Epithelial cell of prostate (primary cell): ENCODE results near the gene PRSS3.
"Not testable (repeated sequence)": the region's sequence is repeated elsewhere in the genome, so short reads cannot be mapped to it uniquely, and the experiment has no call there.

Experiments
- DNase-seq: peaks from one replicate; pipeline ENCODE4 v3.0.0-alpha.2; 2011; ENCODE audit warnings: low read depth, low spot score
- H3K27ac ChIP-seq: fragments of 450-650 bp; 2 replicates; pipeline ENCODE4 v1.5.1; 2017; ENCODE audit warnings: mild to moderate bottlenecking

PRSS3 gene

GRCh38 chr9:33795281-33795680, at the start of gene PRSS3:
Gene PRSS3 (plus strand): TSS chr9:33795561. CDS start chr9:33795574, 13 bp downstream.
- peak within 1 kb of the TSS; percentile 69 for H3K27ac ChIP-seq
- DNase-seq, result no peak

GRCh38 chr9:33748633-33749304, 46.6 kb upstream of the PRSS3 start:
- no peak overlapping the region for H3K27ac ChIP-seq
- DNase-seq, result no peak

DNA sequence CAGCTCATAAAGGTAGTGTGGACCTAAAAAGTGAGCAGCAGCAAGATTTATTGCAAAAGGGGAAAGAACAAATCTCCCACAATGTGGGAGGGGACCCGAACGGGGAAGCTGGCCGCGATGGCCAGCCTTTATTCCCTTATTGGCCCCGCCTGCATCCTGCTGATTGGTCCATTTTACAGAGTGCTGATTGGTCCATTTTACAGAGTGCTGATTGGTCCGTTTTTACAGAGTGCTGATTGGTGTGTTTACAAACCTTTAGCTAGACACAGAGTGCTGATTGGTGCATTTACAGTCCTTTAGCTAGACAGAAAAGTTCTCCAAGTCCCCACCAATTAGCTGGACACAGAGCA, 46.1 kb upstream of the PRSS3 start:
- not testable (repeated sequence) for DNase-seq, H3K27ac ChIP-seq

- H3K27ac ChIP-seq, result peak overlapping the region; percentile 58
- no peak for DNase-seq
Observed at GRCh38 chr9:33750307-33750838, 45.0 kb upstream of the PRSS3 start.

- DNase-seq, result no peak
- peak overlapping the region; percentile 58 for H3K27ac ChIP-seq
Observed at GRCh38 chr9:33750839-33751339, 44.5 kb upstream of the PRSS3 start.

GRCh38 chr9:33751536-33752129, 43.7 kb upstream of the PRSS3 start:
- H3K27ac ChIP-seq, result peak overlapping the region; percentile 58
- no peak for DNase-seq

DNA sequence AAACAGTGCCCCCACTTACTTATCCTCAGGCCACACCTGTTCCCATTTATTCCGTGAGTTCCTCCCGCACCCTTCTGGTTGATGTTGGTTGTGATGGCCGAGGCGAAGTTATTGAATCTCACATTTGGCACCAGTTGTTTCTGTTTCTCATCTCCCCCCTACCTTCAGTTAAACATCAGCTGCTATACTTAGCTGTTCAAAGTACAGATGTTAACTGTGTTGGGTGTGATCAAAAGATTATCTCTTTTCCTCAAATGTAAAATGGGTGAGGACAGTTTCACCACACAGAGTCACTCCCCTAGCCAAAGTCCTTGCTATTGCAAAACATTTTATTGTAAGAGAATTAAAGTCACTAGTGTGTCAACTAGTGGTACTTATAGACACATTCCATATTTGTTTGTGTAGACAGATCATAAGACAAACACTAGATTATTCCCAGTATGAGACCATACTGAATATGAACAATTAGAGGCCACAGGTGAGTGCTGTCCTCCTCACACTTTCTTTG, 43.2 kb upstream of the PRSS3 start:
- H3K27ac ChIP-seq, result peak overlapping the region; percentile 58
- no peak for DNase-seq

- not testable (repeated sequence) for DNase-seq
- peak overlapping the region; percentile 58 for H3K27ac ChIP-seq
Observed at GRCh38 chr9:33752789-33753188, 42.6 kb upstream of the PRSS3 start.

GRCh38 chr9:33759648-33760047, 35.7 kb upstream of the PRSS3 start:
- peak; percentile 60 for DNase-seq
- H3K27ac ChIP-seq, result peak overlapping the region; percentile 78

- DNase-seq, result no peak
- peak overlapping the region; percentile 89 for H3K27ac ChIP-seq
Observed at GRCh38 chr9:33762343-33762742, 33.0 kb upstream of the PRSS3 start.

DNA sequence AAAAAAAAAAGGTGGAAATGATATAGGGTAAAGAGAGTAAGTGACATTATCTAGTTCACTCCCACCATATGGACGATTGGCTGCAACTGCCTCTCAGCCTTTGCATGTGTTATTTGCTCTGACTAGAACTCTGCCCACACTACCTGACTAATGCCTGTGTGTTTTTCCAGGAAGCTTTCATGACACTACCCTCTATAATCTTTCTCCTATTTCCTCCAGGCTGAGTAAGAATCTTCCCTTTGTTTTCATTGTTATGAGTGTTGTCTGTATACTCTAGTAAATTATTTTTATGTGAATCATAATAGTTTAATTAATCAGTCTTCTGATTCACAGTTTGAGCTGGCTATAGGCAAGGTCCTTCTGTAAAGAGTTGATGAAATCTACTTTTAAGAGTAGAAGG, 31.7 kb upstream of the PRSS3 start:
- peak; percentile 73 for DNase-seq

GRCh38 chr9:33765411-33765810, 29.9 kb upstream of the PRSS3 start:
- H3K27ac ChIP-seq, result peak overlapping the region; percentile 89
- peak; percentile 65 for DNase-seq

More for the DNA sequence above, 31.7 kb upstream of the PRSS3 start:
- H3K27ac ChIP-seq, result peak overlapping the region; percentile 89

GRCh38 chr9:33770156-33770880, 25.0 kb upstream of the PRSS3 start:
- H3K27ac ChIP-seq, result peak overlapping the region; percentile 89

DNA sequence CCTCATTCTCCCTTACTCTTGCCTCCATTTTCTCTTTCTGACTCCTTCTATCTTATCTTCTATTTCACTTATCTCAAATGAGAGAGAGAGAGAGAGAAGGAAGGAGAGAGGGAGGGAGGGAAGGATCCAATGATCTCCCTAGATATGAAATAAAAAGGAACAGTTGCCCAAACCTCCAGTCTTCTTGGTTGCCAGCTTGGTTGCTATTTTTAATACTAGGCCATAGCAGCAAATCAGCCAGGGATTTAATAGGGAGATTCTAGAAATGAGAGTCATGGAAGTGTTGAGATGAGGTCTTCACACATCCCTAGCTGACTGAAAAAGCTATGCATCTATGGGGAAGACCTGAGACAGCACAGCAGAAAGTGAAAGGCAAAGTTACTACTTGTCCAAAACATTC, 22.2 kb upstream of the PRSS3 start:
- peak overlapping the region; percentile 89 for H3K27ac ChIP-seq
- not testable (repeated sequence) for DNase-seq

More at GRCh38 chr9:33770156-33770880, 25.0 kb upstream of the PRSS3 start:
- DNase-seq, result peak; percentile 53

GRCh38 chr9:33774074-33774659, 21.2 kb upstream of the PRSS3 start:
- peak overlapping the region; percentile 89 for H3K27ac ChIP-seq
- not testable (repeated sequence) for DNase-seq

- no peak for DNase-seq
- H3K27ac ChIP-seq, result no peak overlapping the region
Observed at GRCh38 chr9:33776578-33776977, 18.8 kb upstream of the PRSS3 start.

- DNase-seq, result no peak
- H3K27ac ChIP-seq, result peak overlapping the region; percentile 58
Observed at GRCh38 chr9:33778700-33779351, 16.5 kb upstream of the PRSS3 start.

- H3K27ac ChIP-seq, result peak overlapping the region; percentile 58
Observed at GRCh38 chr9:33780276-33780675, 15.1 kb upstream of the PRSS3 start.

DNA sequence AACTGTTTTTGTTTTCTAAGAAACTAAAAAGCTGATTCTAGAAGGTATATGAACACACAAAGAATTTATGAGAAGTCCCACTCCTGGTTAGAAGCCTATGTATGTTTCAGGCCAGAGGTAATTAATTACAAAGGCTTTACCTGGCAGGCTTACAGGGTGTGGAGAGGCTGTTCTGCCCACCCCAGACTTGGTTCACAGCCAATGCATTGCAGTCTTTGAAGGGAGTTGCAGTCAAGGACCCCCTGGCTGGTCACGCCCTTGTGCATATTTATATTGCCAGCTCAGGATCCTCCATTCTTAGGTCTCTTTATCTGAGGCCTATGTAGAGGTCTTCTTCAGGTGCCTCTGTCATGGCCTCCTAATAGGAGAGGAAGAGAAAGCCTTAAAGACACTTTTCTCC, 13.6 kb upstream of the PRSS3 start:
- no peak for DNase-seq
- no peak overlapping the region for H3K27ac ChIP-seq

More at GRCh38 chr9:33780276-33780675, 15.1 kb upstream of the PRSS3 start:
- DNase-seq, result no peak
